Measurements from ENCODE around the gene LRRC8E.

- no peak for TF ChIP-seq EZH2 (IDR thresholded peaks at IDR 0.05)
- 0 out of 2 replicates have a peak, but pooled peaks have one; percentile 38 for TF ChIP-seq POLR2AphosphoS5 (IDR thresholded peaks at IDR 0.05; ENCODE audit: borderline replicate concordance, low read depth, low read length)
Measured at GRCh38 chr19:7871437-7872305, 16.6 kb upstream of the LRRC8E start.
